Measurements from ENCODE around the gene DOCK7. TPM values are rescaled to one million over a fixed set of nuclear protein-coding genes. Genes with fewer than 3 reads are reported as not detected.

The DOCK7 gene
- total and polyA plus RNA-seq, 2 of the 13 experiments (the other 11 are each of a cell fraction or from before 2014, with no cell fraction given): 45.7 to 67.2 TPM

- TF ChIP-seq, protein P1, sequence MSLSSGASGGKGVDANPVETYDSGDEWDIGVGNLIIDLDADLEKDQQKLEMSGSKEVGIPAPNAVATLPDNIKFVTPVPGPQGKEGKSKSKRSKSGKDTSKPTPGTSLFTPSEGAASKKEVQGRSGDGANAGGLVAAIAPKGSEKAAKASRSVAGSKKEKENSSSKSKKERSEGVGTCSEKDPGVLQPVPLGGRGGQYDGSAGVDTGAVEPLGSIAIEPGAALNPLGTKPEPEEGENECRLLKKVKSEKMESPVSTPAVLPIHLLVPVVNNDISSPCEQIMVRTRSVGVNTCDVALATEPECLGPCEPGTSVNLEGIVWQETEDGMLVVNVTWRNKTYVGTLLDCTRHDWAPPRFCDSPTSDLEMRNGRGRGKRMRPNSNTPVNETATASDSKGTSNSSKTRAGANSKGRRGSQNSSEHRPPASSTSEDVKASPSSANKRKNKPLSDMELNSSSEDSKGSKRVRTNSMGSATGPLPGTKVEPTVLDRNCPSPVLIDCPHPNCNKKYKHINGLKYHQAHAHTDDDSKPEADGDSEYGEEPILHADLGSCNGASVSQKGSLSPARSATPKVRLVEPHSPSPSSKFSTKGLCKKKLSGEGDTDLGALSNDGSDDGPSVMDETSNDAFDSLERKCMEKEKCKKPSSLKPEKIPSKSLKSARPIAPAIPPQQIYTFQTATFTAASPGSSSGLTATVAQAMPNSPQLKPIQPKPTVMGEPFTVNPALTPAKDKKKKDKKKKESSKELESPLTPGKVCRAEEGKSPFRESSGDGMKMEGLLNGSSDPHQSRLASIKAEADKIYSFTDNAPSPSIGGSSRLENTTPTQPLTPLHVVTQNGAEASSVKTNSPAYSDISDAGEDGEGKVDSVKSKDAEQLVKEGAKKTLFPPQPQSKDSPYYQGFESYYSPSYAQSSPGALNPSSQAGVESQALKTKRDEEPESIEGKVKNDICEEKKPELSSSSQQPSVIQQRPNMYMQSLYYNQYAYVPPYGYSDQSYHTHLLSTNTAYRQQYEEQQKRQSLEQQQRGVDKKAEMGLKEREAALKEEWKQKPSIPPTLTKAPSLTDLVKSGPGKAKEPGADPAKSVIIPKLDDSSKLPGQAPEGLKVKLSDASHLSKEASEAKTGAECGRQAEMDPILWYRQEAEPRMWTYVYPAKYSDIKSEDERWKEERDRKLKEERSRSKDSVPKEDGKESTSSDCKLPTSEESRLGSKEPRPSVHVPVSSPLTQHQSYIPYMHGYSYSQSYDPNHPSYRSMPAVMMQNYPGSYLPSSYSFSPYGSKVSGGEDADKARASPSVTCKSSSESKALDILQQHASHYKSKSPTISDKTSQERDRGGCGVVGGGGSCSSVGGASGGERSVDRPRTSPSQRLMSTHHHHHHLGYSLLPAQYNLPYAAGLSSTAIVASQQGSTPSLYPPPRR (CRISPR knock-in tag; IDR thresholded peaks at IDR 0.05; ENCODE audit: borderline replicate concordance): no peak
- TF ChIP-seq HIVEP1 (CRISPR knock-in tag; IDR thresholded peaks at IDR 0.05) (no peak), NR2F1 (CRISPR knock-in tag; IDR thresholded peaks at IDR 0.05) (no peak), ZGPAT (CRISPR knock-in tag; IDR thresholded peaks at IDR 0.05) (no peak), RFX1 (IDR thresholded peaks at IDR 0.05) (no peak)
Measured at GRCh38 chr1:62589321-62589720, 98.9 kb downstream of the DOCK7 start (continued).

DNA sequence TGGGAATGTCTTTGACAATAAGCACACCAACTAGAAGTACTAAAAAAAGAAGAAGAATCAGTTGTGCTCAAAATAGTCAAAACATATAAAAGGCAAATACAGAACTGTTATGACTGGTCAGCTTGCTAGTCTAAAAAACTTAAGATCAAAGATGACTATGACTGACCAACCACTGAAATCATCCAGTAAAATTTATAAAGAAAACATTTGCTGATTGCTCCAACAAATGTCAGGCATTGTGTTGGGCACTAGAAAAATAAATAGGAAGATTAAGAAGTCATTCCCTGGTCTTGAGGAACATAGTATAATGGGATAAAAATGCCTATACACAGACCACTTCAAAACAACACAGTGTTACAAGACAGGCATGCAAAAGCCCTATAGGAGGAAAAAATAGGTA, 100.2 kb downstream of the DOCK7 start:
- no peak overlapping the region for H3K4me3 ChIP-seq (replicated peaks in 1 of 3; ENCODE audit: insufficient read depth in 1 of 3, low read depth in 2 of 3, low read length in 3 of 3)
- intact Hi-C loops (cut with micrococcal nuclease; ENCODE audit: unreplicated experiment): no loop called here
- H3K27ac ChIP-seq (ENCODE audit: extremely low read length, insufficient read depth, low read length): no peak overlapping the region
- in situ Hi-C loops (cut with HindIII; ENCODE audit: extremely low pct_ligation_motif_present, low pct_unique_long_range_greater_than_20kb): no loop called here
- POLR2A ChIA-PET: no interaction called here
- H4K20me1 ChIP-seq (ENCODE audit: insufficient read depth, low read length): no peaks in the 10 kb centered on the region
- TF ChIP-seq ZNF136 (CRISPR knock-in tag; IDR thresholded peaks at IDR 0.05; ENCODE audit: low read depth) (no peak), KMT2B (CRISPR knock-in tag; IDR thresholded peaks at IDR 0.05) (no peak), AKAP8 (CRISPR knock-in tag; IDR thresholded peaks at IDR 0.05) (no peak), MLLT10 (CRISPR knock-in tag; IDR thresholded peaks at IDR 0.05) (no peak), RBM39 (IDR thresholded peaks at IDR 0.05; ENCODE audit: low read depth, low read length, poor library complexity, severe bottlenecking) (no peak), ZFP36L1 (CRISPR knock-in tag; IDR thresholded peaks at IDR 0.05) (no peak), ZNF253 (CRISPR knock-in tag; IDR thresholded peaks at IDR 0.05; ENCODE audit: borderline replicate concordance) (no peak), YY1 (IDR thresholded peaks at IDR 0.05; ENCODE audit: insufficient read depth, insufficient replicate concordance, low read depth, low read length) (no peak)
- CTCF ChIA-PET (ENCODE audit: low intra/inter-chr PET ratio, low total read pairs): no interaction called here
- H3K9ac ChIP-seq (ENCODE audit: insufficient read depth, low read depth, low read length): no peak overlapping the region
- FAIRE-seq: no peak
- ATAC-seq: no peak
- BruUV-seq (replicated peaks): no TSS peak
- H3K79me2 ChIP-seq (ENCODE audit: insufficient read depth, low read length): no peaks in the 10 kb centered on the region
- no peaks in the 10 kb centered on the region for H3K9me3 ChIP-seq (ENCODE audit: low read length)
- peaks cover 44% of the 10 kb centered on the region for H3K4me1 ChIP-seq (ENCODE audit: insufficient read depth, low read length)
- DNase-seq (ENCODE audit: low spot score): no peak
- H2AFZ ChIP-seq (ENCODE audit: low read length): no peak overlapping the region
- peaks cover 2 to 4% of the 10 kb centered on the region in 2 experiments; a peak in 3 of 5 replicates for H3K36me3 ChIP-seq (replicated peaks in 1 of 2; ENCODE audit: control insufficient read depth in 1 of 2, insufficient read depth in 2 of 2, low read length in 2 of 2)
- no peak overlapping the region for H3K4me2 ChIP-seq (ENCODE audit: low read depth, low read length)
- no peaks in the 10 kb centered on the region for H3K27me3 ChIP-seq (ENCODE audit: control insufficient read depth in 1 of 2, insufficient read depth in 2 of 2, low read length in 2 of 2)

Measured in HepG2 (cell line).